CD8-positive, alpha-beta memory T cell (primary cell): ENCODE results near the gene LBX1. TPM values are rescaled to one million over a fixed set of nuclear protein-coding genes. Genes with fewer than 3 reads are reported as not detected.

ENCODE experiments used
- polyA plus RNA-seq: library from polyadenylated mRNA; unstranded; fragments of 300-500 nt; fragmentation: Illumina TruSeq; gene quantifications from one replicate; pipeline ENCODE4 v1.2.3, GENCODE V29; 2021
- total RNA-seq, 2 experiments: library from RNA; stranded (reverse); gene quantifications; one replicate each; pipeline ENCODE4 v1.2.3, GENCODE V29; 2021

The LBX1 gene
- total and polyA plus RNA-seq, 3 experiments from 2014 or later: not detected

Other genes starting within 250 kb of the LBX1 start
- gene MRPL43, start 242.0 kb downstream of the LBX1 start, total RNA-seq: 10 to 100 TPM; 62.5 to 62.8 TPM
- 129 TPM for gene MRPL43, start 242.0 kb downstream of the LBX1 start, polyA plus RNA-seq
- gene TWNK, start 241.9 kb downstream of the LBX1 start, total RNA-seq: 10 to 100 TPM; 40.6 to 44.3 TPM
- gene TWNK, start 241.9 kb downstream of the LBX1 start, polyA plus RNA-seq: 8.2 TPM
- 10 to 100 TPM; 10.9 to 11.5 TPM for gene LZTS2, start 229.7 kb downstream of the LBX1 start, total RNA-seq
- gene LZTS2, start 229.7 kb downstream of the LBX1 start, polyA plus RNA-seq: 19.7 TPM
- under 1 TPM; 0.31 to 0.33 TPM for gene PDZD7, start 198.3 kb downstream of the LBX1 start, total RNA-seq
- gene PDZD7, start 198.3 kb downstream of the LBX1 start, polyA plus RNA-seq: 0.23 TPM
- 10 to 100 TPM; 25.2 to 26.5 TPM for gene SFXN3, start 198.2 kb downstream of the LBX1 start, total RNA-seq
- 17.6 TPM for gene SFXN3, start 198.2 kb downstream of the LBX1 start, polyA plus RNA-seq
- under 1 TPM; 0.18 to 0.20 TPM for gene KAZALD1, start 167.5 kb downstream of the LBX1 start, total RNA-seq
- not detected for gene KAZALD1, start 167.5 kb downstream of the LBX1 start, polyA plus RNA-seq
- not detected for gene TLX1, start 98.2 kb downstream of the LBX1 start, total RNA-seq
- not detected for gene TLX1, start 98.2 kb downstream of the LBX1 start, polyA plus RNA-seq
- 10 to 100 TPM; 19.3 to 21.3 TPM for gene BTRC, start 124.7 kb upstream of the LBX1 start, total RNA-seq
- 7.1 TPM for gene BTRC, start 124.7 kb upstream of the LBX1 start, polyA plus RNA-seq